Naive B cell (primary cell): ENCODE data around the gene USP3. TPM values are rescaled to one million over a fixed set of nuclear protein-coding genes. Genes with fewer than 3 reads are reported as not detected.

Source experiments
- ATAC-seq, 2 donors: fragments of 150-1000 bp; cut with Tn5 transposase; 2 replicates each; pipeline ENCODE4 v1.10.0; 2021; ENCODE audit warnings: low read depth in 2 of 2, mild to moderate bottlenecking in 2 of 2, moderate library complexity in 2 of 2
- DNase-seq: peaks from one replicate; pipeline ENCODE4 v3.0.0; 2022
- H3K27ac Mint-ChIP-seq, 6 donors: one replicate each; pipeline ENCODE4 v1.8.0; 2020 to 2022; ENCODE audit warnings: mild to moderate bottlenecking in 6 of 6, mixed read lengths in 6 of 6, moderate library complexity in 5 of 6, inconsistent platforms in 2 of 6
- H3K27me3 Mint-ChIP-seq, 3 donors: one replicate each; pipeline ENCODE4 v1.8.0; 2021 to 2022; ENCODE audit warnings: mixed read lengths in 3 of 3, mild to moderate bottlenecking in 1 of 3
- H3K36me3 Mint-ChIP-seq, 2 donors: one replicate each; pipeline ENCODE4 v1.8.0; 2020 to 2022; ENCODE audit warnings: mixed read lengths in 2 of 2, inconsistent platforms in 1 of 2, mild to moderate bottlenecking in 1 of 2
- H3K4me1 Mint-ChIP-seq, 3 donors: one replicate each; pipeline ENCODE4 v1.8.0; 2020 to 2022; ENCODE audit warnings: mixed read lengths in 3 of 3, inconsistent platforms in 1 of 3, mild to moderate bottlenecking in 1 of 3, moderate library complexity in 1 of 3
- H3K4me3 Mint-ChIP-seq, 8 donors: one replicate each; pipeline ENCODE4 v1.8.0; 2020 to 2022; ENCODE audit warnings: mild to moderate bottlenecking in 8 of 8, mixed read lengths in 8 of 8, moderate library complexity in 8 of 8, inconsistent platforms in 2 of 8
- H3K9me3 Mint-ChIP-seq, 7 donors: one replicate each; pipeline ENCODE4 v1.8.0; 2020 to 2022; ENCODE audit warnings: mixed read lengths in 7 of 7, mild to moderate bottlenecking in 5 of 7, inconsistent platforms in 2 of 7, moderate library complexity in 1 of 7
- polyA plus RNA-seq, 6 donors: library from polyadenylated mRNA; unstranded; fragments of 300-500 nt; fragmentation: Illumina TruSeq; gene quantifications; one replicate each; pipeline ENCODE4 v1.2.3, GENCODE V29; 2021; ENCODE audit warnings: low read depth in 6 of 6

Gene USP3, protein sequence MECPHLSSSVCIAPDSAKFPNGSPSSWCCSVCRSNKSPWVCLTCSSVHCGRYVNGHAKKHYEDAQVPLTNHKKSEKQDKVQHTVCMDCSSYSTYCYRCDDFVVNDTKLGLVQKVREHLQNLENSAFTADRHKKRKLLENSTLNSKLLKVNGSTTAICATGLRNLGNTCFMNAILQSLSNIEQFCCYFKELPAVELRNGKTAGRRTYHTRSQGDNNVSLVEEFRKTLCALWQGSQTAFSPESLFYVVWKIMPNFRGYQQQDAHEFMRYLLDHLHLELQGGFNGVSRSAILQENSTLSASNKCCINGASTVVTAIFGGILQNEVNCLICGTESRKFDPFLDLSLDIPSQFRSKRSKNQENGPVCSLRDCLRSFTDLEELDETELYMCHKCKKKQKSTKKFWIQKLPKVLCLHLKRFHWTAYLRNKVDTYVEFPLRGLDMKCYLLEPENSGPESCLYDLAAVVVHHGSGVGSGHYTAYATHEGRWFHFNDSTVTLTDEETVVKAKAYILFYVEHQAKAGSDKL
- 10 to 100 TPM; 53.6 to 88.0 (median 58.7) TPM for polyA plus RNA-seq

DNA sequence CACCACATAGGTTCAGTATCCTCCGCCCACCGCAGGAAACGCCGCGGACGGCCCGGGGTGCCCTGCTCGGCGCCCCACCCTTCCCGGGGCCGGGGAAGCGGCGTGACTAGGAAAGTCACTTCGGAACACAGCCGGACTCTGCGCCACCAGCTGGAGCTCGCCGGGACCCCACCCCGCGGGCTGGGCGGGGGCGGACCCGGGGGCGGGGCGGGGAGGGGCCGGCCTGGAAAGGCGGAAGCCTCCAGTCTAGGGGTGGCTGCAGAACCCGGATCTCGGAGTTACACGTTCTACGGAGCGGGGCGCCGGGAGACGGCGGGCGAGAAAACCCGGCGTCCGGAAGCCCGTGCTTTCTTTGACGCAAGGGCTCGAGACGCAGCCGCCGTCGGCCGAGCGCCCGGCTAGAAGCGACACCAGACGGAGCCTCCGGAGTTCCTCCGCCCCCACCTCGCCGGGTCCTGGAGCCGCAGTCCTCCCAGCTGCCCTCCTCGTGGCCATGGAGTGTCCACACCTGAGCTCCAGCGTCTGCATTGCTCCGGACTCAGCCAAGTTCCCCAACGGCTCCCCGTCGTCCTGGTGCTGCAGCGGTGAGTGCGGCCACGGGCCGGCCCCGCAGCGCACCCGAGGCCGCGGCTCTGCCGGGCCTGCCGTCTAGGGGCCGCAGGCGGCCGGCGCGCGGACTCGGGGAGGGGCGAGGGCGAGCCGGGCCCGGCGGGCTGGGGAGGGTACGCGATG, at the start of gene USP3:
TSS of gene USP3 (plus strand) at position 347 of the 732 bp plus-strand sequence. CDS start at position 494, 147 bp downstream.
- ATAC-seq: peak; percentile 61 to 64
- peak; percentile 94 for DNase-seq
- Mint-ChIP-seq H3K9me3 (no peaks in the 10 kb centered on the region), H3K27me3 (no peaks in the 10 kb centered on the region), H3K27ac (peak within 1 kb of the TSS in 5 of 6 donors; percentile 99 to 100 (median 100)), H3K36me3 (no peaks in the 10 kb centered on the region), H3K4me1 (peaks cover 51 to 83% (median 79%) of the 10 kb centered on the region in 3 donors), H3K4me3 (peak within 1 kb of the TSS; percentile 90 to 98 (median 96))

GRCh38 chr15:63456258-63456657, 48.1 kb upstream of the USP3 start:
- DNase-seq (no peak), ATAC-seq (no peak)
- peak overlapping the region in 1 of 8 donors; percentile 42 for H3K4me3 Mint-ChIP-seq
- no peak overlapping the region for H3K27ac Mint-ChIP-seq
- peaks cover 0 to 2% (median 0%) of the 10 kb centered on the region in 7 donors for H3K9me3 Mint-ChIP-seq
- peaks cover 0 to 6% (median 5%) of the 10 kb centered on the region in 3 donors for H3K4me1 Mint-ChIP-seq
- no peaks in the 10 kb centered on the region for H3K36me3 Mint-ChIP-seq
- H3K27me3 Mint-ChIP-seq: no peaks in the 10 kb centered on the region

DNA sequence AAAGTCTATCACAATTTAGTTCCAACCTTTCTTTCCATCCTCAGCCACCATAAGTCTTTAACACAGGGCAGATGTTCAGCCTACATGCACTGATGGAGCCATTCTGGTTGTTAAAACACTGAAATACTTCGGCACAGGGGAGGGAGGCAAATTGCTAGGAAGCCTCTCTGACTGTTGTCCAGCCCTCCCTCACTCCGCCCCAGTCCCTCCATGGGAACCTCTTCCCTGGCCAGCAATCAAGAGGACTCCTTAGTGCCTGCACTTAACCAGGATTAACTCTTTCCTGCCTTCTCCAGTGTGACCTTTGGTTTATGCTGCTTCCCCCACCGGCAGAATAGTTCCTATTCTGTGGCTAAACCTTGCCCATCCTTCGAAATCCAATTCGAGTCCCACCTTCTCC, 47.0 kb upstream of the USP3 start:
- H3K27me3 Mint-ChIP-seq: no peaks in the 10 kb centered on the region

GRCh38 chr15:63458026-63458425, 46.4 kb upstream of the USP3 start:
- Mint-ChIP-seq H3K27ac (peak overlapping the region in 1 of 6 donors; percentile 57), H3K4me1 (peaks cover 0 to 6% (median 5%) of the 10 kb centered on the region in 3 donors), H3K4me3 (no peak overlapping the region), H3K27me3 (no peaks in the 10 kb centered on the region), H3K36me3 (no peaks in the 10 kb centered on the region), H3K9me3 (peaks cover 0 to 2% (median 0%) of the 10 kb centered on the region in 7 donors)
- DNase-seq: no peak
- no peak for ATAC-seq

More for the DNA sequence above, 47.0 kb upstream of the USP3 start:
- Mint-ChIP-seq H3K4me3 (no peak overlapping the region), H3K9me3 (peaks cover 0 to 2% (median 0%) of the 10 kb centered on the region in 7 donors), H3K27ac (no peak overlapping the region), H3K4me1 (peaks cover 0 to 6% (median 5%) of the 10 kb centered on the region in 3 donors), H3K36me3 (no peaks in the 10 kb centered on the region)
- DNase-seq: no peak
- ATAC-seq: no peak

GRCh38 chr15:63458794-63459395, 45.5 kb upstream of the USP3 start:
- Mint-ChIP-seq H3K4me3 (no peak overlapping the region), H3K9me3 (peaks cover 0 to 2% (median 0%) of the 10 kb centered on the region in 7 donors), H3K36me3 (no peaks in the 10 kb centered on the region), H3K27me3 (no peaks in the 10 kb centered on the region), H3K4me1 (peaks cover 0 to 6% (median 5%) of the 10 kb centered on the region in 3 donors), H3K27ac (no peak overlapping the region)
- ATAC-seq: no peak
- DNase-seq: no peak

DNA sequence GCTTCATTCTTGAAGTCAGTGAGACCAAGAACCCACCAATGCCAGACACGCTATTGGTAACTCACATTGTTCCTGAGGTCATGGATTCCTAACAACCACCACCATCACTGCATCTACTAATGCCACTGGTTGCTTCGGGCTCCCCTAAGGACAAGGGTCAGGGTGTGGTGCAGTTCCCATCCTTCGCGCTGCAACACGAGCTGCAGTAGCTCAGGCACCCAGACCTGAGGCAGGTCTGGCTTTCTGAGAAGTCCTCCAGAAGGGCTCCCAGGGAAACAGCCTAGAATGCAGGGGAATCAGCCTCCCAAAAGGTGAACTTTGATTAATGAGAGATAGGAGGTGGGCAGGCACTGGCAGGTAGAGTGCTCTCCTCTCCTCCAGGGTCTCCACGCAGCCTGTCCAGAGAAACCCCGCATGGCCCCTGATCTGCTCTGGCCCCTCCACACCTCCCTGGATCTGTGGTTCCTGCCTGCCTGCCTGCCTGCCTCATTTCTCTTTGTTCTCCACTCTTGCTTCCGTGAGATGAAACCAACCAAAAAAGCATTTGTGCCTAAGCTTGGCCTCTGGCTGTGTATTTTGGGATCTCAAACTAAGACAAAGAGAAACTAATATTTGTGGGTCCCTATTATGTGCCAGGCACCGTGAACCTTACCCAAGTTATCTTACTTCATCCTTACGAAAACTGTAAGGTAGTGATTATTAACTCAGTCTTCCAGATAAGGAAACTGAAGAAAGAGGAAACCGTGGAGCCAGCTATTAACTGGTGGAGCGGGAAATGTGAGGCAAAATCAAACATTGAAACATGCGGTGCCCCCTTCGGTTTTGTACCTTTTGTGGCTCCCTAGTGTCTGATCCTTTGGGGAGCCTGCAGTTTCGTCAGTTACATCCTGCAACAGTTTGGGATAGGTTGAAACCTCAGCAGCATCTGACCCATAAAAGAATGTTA, 43.9 kb upstream of the USP3 start:
- Mint-ChIP-seq H3K4me1 (peaks cover 0 to 5% (median 0%) of the 10 kb centered on the region in 3 donors), H3K36me3 (no peaks in the 10 kb centered on the region), H3K27ac (peak overlapping the region in 2 of 6 donors; percentile 32 to 51), H3K4me3 (no peak overlapping the region), H3K27me3 (no peaks in the 10 kb centered on the region), H3K9me3 (peaks cover 0 to 2% (median 0%) of the 10 kb centered on the region in 7 donors)
- ATAC-seq (no peak), DNase-seq (no peak)

DNA sequence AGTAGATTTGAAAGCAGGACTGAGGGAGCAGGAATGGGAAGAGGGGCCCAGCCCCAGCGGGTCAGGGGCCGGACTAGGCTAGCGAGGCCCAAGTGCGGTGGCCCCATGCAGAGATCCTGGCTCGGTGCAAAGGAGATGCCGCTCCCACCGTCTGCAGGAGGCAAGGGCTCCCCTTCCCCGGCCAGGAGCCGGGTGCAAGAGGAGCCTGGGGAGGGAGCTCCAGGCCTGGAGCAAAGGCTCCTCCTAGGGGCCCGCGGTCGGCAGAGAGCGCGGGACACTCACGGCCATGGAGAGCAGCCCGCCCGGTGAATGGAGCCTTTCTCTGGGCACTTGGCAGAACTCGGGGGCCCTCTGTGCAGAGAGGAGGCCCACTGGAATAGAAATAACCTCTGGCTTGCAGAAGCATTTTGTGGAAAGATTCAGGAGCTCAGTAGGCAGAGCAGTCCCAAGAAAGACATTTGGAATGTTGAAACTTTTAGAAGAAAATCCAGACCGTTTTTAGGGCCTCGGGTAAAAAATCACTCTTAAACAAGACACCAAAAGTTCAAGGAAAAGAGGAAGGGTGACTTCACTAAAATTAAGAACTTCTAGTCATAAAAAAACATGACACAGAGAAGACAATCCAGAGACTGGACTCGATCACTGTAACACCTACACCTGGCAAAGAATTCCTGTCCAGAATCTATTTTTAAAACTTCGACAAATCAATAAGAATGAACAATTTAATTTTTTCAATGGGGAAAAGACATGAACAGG, 43.0 kb upstream of the USP3 start:
- ATAC-seq (no peak), DNase-seq (no peak)
- H3K4me1 Mint-ChIP-seq: peaks cover under 1 to 3% (median 1%) of the 10 kb centered on the region in 3 donors
- no peaks in the 10 kb centered on the region for H3K27me3 Mint-ChIP-seq
- no peaks in the 10 kb centered on the region for H3K36me3 Mint-ChIP-seq
- no peak overlapping the region for H3K4me3 Mint-ChIP-seq
- peaks cover 0 to 2% (median 0%) of the 10 kb centered on the region in 7 donors for H3K9me3 Mint-ChIP-seq
- H3K27ac Mint-ChIP-seq: peak overlapping the region in 2 of 6 donors; percentile 51 to 80

DNA sequence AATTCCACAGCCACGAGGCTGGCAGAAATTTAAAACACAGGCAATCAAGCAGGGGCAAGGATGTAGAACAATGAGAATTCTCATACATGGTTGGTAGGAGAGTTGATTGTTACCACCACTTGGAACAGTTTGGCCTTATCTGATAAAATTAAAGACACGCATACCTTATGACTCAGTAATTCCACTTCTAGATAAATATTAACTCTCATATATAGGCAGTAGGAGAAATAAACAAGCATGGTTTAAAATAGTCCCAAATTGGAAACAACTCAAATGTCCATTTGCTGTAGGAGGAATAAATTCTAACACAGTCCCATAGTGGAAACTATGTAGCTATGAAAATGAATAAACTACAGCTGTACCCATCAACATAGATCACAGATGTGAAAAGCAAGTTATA, 42.3 kb upstream of the USP3 start:
- Mint-ChIP-seq H3K4me3 (no peak overlapping the region), H3K4me1 (peaks cover 6 to 8% (median 8%) of the 10 kb centered on the region in 3 donors), H3K36me3 (no peaks in the 10 kb centered on the region), H3K27me3 (no peaks in the 10 kb centered on the region), H3K9me3 (peaks cover 0 to 2% (median 0%) of the 10 kb centered on the region in 7 donors), H3K27ac (no peak overlapping the region)
- DNase-seq (no peak), ATAC-seq (no peak)

- Mint-ChIP-seq H3K27me3 (no peaks in the 10 kb centered on the region), H3K4me1 (peaks cover 6 to 12% (median 8%) of the 10 kb centered on the region in 3 donors), H3K36me3 (no peaks in the 10 kb centered on the region), H3K9me3 (peaks cover 0 to 2% (median 0%) of the 10 kb centered on the region in 7 donors), H3K27ac (no peak overlapping the region), H3K4me3 (no peak overlapping the region)
- DNase-seq (no peak), ATAC-seq (no peak)
These were observed 41.4 kb upstream of the USP3 start for GRCh38 chr15:63463036-63463435.

- H3K27ac Mint-ChIP-seq: no peak overlapping the region
- no peak for DNase-seq
- no peak overlapping the region for H3K4me3 Mint-ChIP-seq
- ATAC-seq: no peak
- H3K9me3 Mint-ChIP-seq: peaks cover 0 to 2% (median 0%) of the 10 kb centered on the region in 7 donors
- no peaks in the 10 kb centered on the region for H3K36me3 Mint-ChIP-seq
- no peaks in the 10 kb centered on the region for H3K27me3 Mint-ChIP-seq
- H3K4me1 Mint-ChIP-seq: peaks cover 6 to 14% (median 8%) of the 10 kb centered on the region in 3 donors
These were observed 40.6 kb upstream of the USP3 start for GRCh38 chr15:63463793-63464192.

- H3K9me3 Mint-ChIP-seq: peaks cover 0 to 2% (median 0%) of the 10 kb centered on the region in 7 donors
- no peak for DNase-seq
- H3K4me3 Mint-ChIP-seq: no peak overlapping the region
- H3K27me3 Mint-ChIP-seq: no peaks in the 10 kb centered on the region
- ATAC-seq: no peak
- H3K36me3 Mint-ChIP-seq: no peaks in the 10 kb centered on the region
- H3K27ac Mint-ChIP-seq: no peak overlapping the region
- H3K4me1 Mint-ChIP-seq: peaks cover 7 to 16% (median 8%) of the 10 kb centered on the region in 3 donors
These were observed 39.3 kb upstream of the USP3 start for GRCh38 chr15:63465104-63465503.
